Measurements from ENCODE around the gene LITAF.
"Not testable (repeated sequence)": the region's sequence is repeated elsewhere in the genome, so short reads cannot be mapped to it uniquely, and the experiment has no call there.

LITAF gene

GRCh38 chr16:11620243-11621003 lies 33.7 kb upstream of the LITAF start:
- DNase-seq, result no peak

GRCh38 chr16:11619327-11619851 lies 32.7 kb upstream of the LITAF start:
- no peak for DNase-seq

DNA sequence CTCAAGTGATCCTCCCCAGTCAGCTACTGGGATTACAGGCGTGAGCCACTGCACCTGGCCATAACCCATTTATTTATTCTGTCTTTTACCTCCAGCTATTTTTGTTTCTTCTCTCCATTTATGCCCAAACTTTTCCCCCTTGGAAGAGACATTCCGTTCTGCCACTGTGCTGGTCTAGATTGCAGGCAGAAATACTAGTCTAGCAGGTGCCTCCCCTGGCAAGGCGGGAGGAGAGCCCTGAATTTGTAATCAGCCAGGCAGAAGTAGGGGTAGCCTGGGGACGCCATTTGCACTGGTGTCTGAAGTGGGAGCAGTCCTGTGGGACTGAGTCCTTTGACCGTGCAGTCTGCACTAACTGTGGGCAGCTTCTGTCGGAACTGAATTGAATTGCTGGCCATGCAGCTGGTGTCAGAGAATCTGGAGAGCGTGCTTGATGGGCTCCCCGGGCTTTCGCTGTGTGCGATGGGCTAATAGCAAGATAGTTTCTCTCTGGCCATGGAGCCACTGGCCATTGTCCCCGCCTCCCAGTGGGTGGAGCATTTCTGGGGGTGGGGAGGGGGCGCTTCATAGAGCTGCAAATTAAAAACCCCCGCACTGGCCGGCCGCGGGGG lies 31.5 kb upstream of the LITAF start:
- DNase-seq, result no peak

DNA sequence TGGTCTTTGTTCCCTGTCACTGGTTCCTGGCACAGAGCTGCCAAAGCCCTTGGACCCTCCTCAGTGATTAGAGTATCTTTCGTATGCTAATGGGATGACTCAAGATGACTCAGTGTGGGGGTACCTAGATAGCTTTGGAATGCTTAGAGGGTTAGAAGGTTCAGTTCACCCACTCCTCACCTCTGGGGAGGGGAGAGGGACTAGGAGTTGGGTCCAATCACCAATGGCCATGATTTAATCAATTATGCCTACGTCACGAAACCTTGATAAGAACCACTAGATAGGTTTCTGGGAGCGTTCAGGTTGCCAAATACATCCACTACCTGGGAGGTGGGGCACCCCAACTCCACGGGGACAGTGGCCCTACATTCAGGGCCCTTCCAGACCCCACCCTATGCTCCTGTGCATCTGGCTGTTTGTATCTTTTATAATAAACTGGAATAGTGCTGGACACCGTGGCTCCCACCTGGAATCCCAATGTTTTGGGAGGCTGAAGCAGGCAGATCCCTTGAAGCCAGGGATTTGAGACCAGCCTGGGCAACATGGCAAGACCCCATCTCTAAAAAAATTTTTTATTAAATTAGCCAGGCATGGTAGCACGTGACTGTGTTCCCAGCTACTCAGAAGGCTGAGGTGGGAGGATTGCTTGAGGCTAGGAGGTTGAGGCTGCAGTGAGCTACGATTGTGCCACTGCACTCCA lies 29.2 kb upstream of the LITAF start:
- no peak for DNase-seq

DNA sequence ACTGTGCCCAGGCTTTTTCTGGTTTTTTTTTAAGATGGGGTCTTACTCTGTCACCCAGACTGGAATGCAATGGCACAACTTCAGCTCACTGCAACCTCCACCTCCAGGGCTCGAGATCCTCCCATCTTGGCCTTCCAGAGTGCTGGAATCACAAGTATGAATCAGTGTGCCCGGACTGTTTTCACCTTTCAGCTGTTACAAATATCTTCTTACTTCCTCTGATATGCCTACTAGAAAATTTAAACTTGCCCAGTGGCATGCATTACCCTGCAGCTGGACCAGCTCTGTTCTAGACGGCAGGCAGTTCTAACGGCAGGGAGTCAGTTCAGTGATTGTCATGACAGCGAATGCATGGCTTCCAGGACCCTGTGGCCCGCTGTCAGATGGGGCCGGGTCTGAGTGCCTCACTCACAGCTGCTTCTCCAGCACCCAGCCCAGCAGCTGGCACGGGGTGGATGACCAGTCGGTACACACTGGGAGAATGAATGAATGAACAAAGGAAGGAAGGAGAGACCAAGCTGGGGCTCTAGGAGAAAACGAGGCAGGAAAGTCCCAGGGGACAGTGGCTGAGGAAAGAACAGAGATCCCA lies 28.0 kb upstream of the LITAF start:
- DNase-seq, result no peak

DNA sequence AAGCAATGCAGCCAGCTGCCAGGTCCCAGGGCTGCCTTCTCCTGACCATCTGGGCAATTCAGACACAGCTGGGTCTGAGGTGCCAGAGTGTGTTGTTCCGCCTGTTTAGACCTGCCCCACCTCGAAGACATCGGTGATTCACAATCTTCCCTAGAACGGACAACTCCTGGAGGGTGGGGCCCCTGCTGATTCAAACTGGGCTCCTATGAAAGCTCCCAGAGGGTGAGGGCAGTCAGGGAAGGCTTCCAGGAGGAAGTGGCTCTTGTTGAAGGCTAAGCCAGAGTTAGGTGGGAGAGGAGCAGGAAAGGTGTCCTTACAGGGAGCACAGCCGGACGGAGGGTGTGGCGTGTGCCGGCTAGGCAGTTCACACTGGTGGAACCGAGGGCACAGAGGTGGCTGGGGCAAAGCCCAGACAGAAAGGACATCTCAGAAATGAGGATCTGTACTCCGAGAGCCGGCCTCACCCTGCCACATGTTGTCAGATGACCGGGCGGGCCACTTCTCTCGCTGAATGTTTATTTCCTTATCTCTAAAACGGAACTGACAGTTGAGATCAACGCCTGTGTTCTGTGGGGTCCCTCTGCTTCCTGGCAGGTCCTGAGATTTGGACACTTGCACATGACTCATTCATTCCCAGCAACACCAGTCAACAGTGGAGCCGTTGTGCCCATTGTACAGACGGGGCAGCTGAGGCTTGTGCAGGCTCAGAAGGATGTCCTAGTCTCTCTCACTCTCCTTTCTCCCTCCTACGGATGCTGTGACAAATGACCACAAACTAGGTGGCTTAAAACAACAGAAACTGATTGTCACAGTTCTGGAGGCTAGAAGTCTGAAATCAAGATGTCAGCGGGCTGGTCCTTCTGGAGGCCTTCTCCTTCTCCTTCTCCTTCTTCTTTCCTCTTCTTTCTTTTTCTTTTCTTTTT lies 26.9 kb upstream of the LITAF start:
- no peak for DNase-seq

- no peak for DNase-seq
Measured at GRCh38 chr16:11612665-11613025, 25.9 kb upstream of the LITAF start.

DNA sequence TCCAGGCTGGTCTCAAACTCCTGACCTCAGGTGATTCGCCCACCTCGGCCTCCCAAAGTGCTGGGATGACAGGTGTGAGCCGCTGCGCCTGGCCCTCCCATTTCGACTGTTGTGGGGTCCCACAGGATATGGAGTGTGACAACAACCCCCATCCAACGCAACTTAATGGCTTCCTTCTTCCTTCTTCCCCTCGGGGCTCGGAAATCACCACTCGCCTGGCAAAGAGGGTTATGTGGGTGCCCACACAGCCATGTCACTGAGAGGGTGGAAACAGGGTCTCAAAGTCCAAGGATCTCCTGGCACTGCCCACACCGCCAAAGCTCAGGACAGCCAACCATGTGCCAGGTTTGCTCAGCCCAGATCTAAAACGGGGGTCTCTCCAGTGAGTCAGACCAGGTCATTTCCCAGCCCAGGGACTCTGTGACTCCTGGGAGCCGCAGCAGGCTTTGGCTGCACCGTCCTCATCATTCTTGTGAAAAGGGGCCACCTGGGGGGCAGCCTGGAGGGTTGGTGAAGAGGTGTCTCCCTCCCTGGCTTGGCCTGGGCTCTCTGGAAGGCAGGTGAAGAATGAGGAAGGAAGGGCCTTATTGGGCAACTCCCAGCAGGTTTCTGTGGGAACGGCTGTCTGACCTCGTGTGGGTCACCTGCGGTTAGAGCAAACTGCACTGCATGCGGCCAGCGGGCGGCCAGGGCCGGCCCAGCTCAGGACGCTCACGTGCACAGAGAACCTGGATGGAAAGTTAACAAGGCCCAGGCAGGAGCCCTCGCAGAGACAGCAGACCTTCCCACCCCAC lies 25.3 kb upstream of the LITAF start:
- no peak for DNase-seq

GRCh38 chr16:11610580-11610979 lies 23.9 kb upstream of the LITAF start:
- DNase-seq, result no peak

GRCh38 chr16:11610121-11610505 lies 23.4 kb upstream of the LITAF start:
- no peak for DNase-seq

DNA sequence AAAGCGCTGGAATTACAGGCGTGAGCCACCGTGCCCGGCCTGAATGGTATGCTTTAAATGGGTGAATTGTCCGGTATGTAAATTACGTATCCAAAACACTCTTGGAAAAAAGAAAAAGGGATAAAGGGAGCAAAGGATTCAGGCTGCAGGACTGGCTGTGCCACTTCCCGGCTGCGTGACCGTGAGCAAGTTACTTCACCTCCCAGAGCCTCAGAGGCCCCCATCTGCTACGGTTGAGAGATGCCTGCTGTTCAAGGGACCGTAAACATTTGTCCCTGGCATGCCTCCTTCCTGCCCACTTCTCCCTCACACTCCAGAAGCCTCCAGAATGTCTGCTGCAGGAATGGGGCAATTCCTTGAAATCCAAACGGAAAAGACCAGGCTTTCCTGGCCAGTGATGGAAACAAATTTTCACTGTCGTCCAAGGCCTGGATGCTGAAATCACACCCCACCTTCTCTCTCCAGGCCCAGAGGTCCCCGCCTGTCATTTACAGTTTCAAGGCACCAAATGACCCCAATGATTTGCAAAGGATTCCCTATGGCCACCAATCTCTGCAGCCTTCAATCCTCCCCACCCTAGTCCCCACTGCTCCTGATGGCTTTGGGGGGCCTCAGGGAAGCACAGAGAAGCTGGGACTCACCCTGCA lies 22.9 kb upstream of the LITAF start:
- DNase-seq, result no peak

GRCh38 chr16:11605891-11606290 lies 19.2 kb upstream of the LITAF start:
- DNase-seq, result no peak

- no peak for DNase-seq
Measured at GRCh38 chr16:11605564-11605886, 18.8 kb upstream of the LITAF start.

DNA sequence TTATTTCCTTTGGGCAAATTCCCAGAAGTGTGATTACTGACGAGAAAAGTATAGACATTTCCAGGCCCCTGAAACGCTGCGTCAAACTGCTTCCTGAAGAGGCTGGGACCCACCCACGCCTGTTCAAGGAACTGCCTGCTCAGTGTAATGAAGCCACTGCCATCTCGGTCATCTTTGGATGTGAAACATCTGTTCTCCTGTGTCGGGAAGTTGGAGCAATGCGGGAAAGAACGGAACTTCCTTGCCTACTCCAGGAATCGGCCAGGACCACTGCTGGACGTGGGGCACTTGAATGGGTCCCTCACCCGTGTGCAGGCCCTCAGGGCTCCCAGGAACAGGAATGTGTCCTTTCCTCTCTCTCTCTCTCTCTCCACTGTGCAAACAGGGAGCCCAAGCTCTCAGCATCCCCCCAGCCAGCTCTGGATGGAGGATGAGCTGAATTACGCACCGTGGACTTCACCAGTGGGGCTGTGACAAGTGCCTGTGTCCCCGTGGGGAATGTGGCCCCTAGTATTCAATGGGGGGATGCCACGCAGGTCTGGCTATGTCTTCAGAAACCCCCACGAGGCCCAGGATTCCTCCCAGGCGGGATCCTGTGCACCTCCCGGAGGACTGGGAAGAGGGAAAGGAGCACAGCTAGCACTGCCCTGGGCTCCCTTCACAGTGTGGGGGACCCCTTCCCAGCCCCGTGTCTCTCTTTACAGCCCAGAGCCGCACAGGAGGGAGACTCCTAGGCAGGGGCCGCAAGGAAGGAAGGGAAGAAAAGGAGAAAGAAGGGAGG lies 18.3 kb upstream of the LITAF start:
- no peak for DNase-seq

GRCh38 chr16:11604296-11604695 lies 17.6 kb upstream of the LITAF start:
- not testable (repeated sequence) for DNase-seq

DNA sequence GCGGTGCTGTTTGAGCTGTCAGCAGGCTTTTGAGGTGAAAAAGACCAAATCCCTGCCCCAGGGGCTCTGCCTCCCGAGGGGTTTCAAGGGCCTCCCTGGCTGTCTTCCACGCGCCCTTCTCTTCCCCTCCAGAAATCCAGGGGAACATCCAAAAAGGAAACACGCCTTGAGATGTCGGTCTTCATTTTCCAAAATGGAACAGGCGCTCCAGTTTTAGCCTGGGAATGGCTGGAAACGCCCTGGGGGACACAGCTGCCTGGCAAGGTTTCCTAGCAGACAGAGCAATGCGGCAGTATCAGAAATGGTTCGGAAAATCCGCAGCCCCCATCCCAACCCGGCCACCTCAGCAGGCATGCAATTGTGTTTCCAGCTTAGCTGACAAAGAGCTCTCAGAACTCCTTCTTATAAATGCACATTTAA lies 16.6 kb upstream of the LITAF start:
- no peak for DNase-seq

DNA sequence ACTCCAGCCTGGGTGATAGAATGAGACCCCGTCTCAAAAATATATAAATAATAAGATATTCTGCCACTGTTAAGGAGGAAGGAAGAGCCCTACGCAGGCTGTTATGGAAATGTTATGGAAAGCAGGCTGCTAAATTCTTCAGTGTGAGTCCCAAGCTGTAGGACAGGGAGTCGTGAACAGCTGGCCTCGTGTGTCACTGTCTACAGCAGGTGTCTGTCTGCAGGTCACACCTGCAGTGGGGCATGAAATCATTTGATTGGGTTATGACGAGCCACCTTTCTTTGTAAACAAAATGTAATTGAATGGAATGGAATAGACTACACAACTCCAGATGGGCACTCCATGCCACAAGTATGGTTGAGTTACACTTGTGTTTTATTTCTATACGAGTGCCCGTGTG lies 15.6 kb upstream of the LITAF start:
- no peak for DNase-seq

DNA sequence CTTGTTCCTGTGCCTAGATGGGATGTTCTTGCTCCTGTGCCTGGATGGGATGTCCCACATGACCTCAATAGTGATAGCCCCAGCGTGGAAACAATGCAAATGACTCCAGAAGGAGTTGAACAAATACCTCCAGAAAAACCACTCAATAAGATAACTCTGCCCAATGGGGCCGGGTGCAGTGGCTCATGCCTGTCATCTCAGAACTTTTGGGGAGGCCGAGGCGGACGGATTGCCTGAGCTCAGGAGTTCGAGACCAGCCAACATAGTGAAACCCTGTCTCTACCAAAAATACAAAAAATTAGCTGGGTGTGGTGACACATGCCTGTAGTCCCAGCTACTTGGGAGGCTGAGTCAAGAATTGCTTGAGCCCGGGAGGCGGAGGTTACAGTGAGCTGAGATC lies 15.2 kb upstream of the LITAF start:
- DNase-seq, result no peak

DNA sequence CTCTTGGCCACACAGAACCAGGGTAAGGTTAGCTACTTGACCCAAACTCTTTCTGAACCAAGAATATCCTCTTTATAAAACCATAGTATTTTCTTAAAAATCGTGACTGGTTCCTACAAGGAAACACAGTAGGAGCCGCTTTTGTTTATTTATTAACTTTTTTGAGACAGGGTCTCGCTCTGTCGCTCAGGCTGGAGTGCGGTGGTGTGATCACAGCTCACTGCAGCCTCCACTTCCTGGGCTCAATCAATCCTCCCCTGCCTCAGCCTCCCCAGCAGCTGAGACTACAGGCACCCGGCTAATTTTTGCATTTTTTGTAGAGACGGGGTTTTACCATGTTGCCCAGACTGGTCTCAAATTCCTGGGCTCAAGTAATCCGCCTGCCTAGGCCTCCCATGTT lies 14.7 kb upstream of the LITAF start:
- no peak for DNase-seq

- DNase-seq, result no peak
Measured at GRCh38 chr16:11599579-11599978, 12.9 kb upstream of the LITAF start.

Measured in activated gamma-delta T cell (primary cell).